ENCODE measurements around the gene NSMCE4A.

DNA sequence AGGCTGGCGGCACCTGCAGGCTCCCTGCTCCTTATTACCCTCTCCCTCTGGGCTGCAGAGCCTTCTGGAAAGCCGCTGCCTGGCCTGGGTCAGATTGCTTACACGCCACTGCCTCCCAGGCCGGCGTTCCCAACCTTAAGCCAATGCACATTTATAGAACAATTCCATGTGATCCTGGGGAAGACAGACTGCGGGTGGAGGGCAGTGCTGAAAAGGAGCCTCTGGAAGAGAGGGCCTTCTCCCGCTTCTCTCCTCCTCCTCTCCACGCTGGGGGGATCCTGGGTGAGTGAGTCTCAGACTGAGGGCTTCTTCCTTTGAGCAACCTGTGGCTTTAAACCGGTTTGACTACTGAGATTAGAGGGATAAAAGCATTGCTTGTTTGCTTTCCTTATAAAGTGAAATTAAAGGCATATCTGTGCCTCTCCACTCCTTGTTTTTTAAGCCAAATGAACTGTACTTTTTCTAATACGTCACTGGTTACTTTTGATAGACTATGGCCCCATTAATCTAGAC lies 19.5 kb upstream of the NSMCE4A start:
- TF ChIP-seq, protein P1, sequence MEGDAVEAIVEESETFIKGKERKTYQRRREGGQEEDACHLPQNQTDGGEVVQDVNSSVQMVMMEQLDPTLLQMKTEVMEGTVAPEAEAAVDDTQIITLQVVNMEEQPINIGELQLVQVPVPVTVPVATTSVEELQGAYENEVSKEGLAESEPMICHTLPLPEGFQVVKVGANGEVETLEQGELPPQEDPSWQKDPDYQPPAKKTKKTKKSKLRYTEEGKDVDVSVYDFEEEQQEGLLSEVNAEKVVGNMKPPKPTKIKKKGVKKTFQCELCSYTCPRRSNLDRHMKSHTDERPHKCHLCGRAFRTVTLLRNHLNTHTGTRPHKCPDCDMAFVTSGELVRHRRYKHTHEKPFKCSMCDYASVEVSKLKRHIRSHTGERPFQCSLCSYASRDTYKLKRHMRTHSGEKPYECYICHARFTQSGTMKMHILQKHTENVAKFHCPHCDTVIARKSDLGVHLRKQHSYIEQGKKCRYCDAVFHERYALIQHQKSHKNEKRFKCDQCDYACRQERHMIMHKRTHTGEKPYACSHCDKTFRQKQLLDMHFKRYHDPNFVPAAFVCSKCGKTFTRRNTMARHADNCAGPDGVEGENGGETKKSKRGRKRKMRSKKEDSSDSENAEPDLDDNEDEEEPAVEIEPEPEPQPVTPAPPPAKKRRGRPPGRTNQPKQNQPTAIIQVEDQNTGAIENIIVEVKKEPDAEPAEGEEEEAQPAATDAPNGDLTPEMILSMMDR (IDR thresholded peaks at IDR 0.05; ENCODE audit: extremely low read depth in 1 of 2, insufficient read depth in 1 of 2, low read depth in 1 of 2, low read length in 2 of 2) = no peak
- TF ChIP-seq, protein P2, sequence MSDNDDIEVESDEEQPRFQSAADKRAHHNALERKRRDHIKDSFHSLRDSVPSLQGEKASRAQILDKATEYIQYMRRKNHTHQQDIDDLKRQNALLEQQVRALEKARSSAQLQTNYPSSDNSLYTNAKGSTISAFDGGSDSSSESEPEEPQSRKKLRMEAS (IDR thresholded peaks at IDR 0.05; ENCODE audit: insufficient read depth, insufficient read length) = no peak
- TF ChIP-seq POLR2A (IDR thresholded peaks at IDR 0.05; ENCODE audit: low read depth, low read length) (no peak), POLR2AphosphoS5 (IDR thresholded peaks at IDR 0.05; ENCODE audit: insufficient read depth, low read depth, low read length) (no peak)

Measured in endothelial cell of umbilical vein (primary cell).